K562 (cell line): ENCODE results near the gene INTS6.

Experiments
- ATF3 ChIP-seq, 2 experiments: fragments of 450-650 bp in 1 of 2; sonication (generic) in 1 of 2; formaldehyde crosslinking in 1 of 2; IDR thresholded peaks in 1 of 2; conservative IDR thresholded peaks in 1 of 2; 2 replicates each; pipeline versions ENCODE4 v1.6.1 to v1.8.1; 2016 to 2023; ENCODE audit warnings: mild to moderate bottlenecking in 2 of 2, moderate library complexity in 2 of 2, inconsistent platforms in 1 of 2, missing genetic modification reagents in 1 of 2
- CTCF ChIP-seq, 3 experiments: IDR thresholded peaks in 2 of 3; conservative IDR thresholded peaks in 1 of 3; 2 replicates each; pipeline ENCODE4 v1.5.1; 2011 to 2012; ENCODE audit warnings: low read length in 3 of 3, mild to moderate bottlenecking in 3 of 3, control low read depth in 2 of 3, improper control_type of control experiment in 1 of 3, inconsistent platforms in 1 of 3, low read depth in 1 of 3, mixed read lengths in 1 of 3, moderate library complexity in 1 of 3; ENCODE audit not compliant: insufficient read depth in 2 of 3
- ELK3 ChIP-seq: fragments of 450-650 bp; formaldehyde crosslinking; IDR thresholded peaks from 2 replicates; pipeline ENCODE4 v1.4.0; 2020; ENCODE audit warnings: mild to moderate bottlenecking
- GATA2 ChIP-seq: sonication (generic); formaldehyde crosslinking; IDR thresholded peaks from 2 replicates; pipeline ENCODE4 v1.4.0; 2020; ENCODE audit warnings: mild to moderate bottlenecking, missing genetic modification reagents
- NFATC3 ChIP-seq: fragments of 450-650 bp; IDR thresholded peaks from 2 replicates; pipeline ENCODE4 v1.6.1; 2017; ENCODE audit warnings: mild to moderate bottlenecking
- NR1H2 ChIP-seq: sonication (generic); formaldehyde crosslinking; IDR thresholded peaks from 2 replicates; pipeline ENCODE4 v1.4.0; 2020; ENCODE audit warnings: mild to moderate bottlenecking, missing genetic modification reagents
- RBM14 ChIP-seq: fragments of 200-400 bp; formaldehyde crosslinking; IDR thresholded peaks from 2 replicates; pipeline ENCODE4 v1.6.1; 2018; ENCODE audit warnings: low read depth, mild to moderate bottlenecking, low read length, moderate library complexity, borderline replicate concordance; ENCODE audit not compliant: insufficient read depth
- SP2 ChIP-seq: IDR thresholded peaks from 2 replicates; pipeline ENCODE4 v1.6.1; 2011; ENCODE audit warnings: mild to moderate bottlenecking, low read depth, low read length, moderate library complexity; ENCODE audit not compliant: poor library complexity, severe bottlenecking; ENCODE audit errors: extremely low read depth
- TAF1 ChIP-seq: IDR thresholded peaks from 2 replicates; pipeline ENCODE4 v1.6.1; 2011; ENCODE audit warnings: mild to moderate bottlenecking, low read length, moderate library complexity; ENCODE audit not compliant: insufficient read depth, control insufficient read depth, severe bottlenecking; ENCODE audit errors: extremely low read depth
- ZNF41 ChIP-seq: fragments of 250-450 bp; sonication (Bioruptor Pico); conservative IDR thresholded peaks from 2 replicates; pipeline ENCODE4 v1.4.0; 2020; ENCODE audit warnings: mild to moderate bottlenecking
- ZNF431 ChIP-seq: sonication (generic); formaldehyde crosslinking; IDR thresholded peaks from 2 replicates; pipeline ENCODE4 v1.8.0; 2022; ENCODE audit warnings: mild to moderate bottlenecking, missing genetic modification reagents

GRCh38 chr13:51477149-51477548 is 24.3 kb upstream of the INTS6 start:
- no peak for TF ChIP-seq GATA2 (CRISPR knock-in tag)
- TF ChIP-seq NR1H2, result no peak
- no peak for TF ChIP-seq ELK3 (CRISPR knock-in tag)
- TF ChIP-seq CTCF (IDR thresholded peaks at IDR 0.05 in 2 of 3, conservative IDR thresholded peaks at IDR 0.05 in 1 of 3; ENCODE audit: insufficient read depth in 2 of 3, low read depth in 1 of 3, low read length in 3 of 3), result no peak
- TF ChIP-seq SP2, result no peak
- TF ChIP-seq ATF3 (IDR thresholded peaks at IDR 0.05), result no peak
- no peak for TF ChIP-seq ATF3 (CRISPR knock-in tag; conservative IDR thresholded peaks at IDR 0.05)
- no peak for TF ChIP-seq TAF1
- TF ChIP-seq RBM14, result no peak
- TF ChIP-seq NFATC3, result no peak
- TF ChIP-seq ZNF431, result no peak
- TF ChIP-seq ZNF41 (CRISPR knock-in tag), result no peak
